Right kidney (tissue), 9 donors: Measurements from ENCODE around the gene NPFFR2.
"Not testable (repeated sequence)": the region's sequence is repeated elsewhere in the genome, so short reads cannot be mapped to it uniquely, and the experiment has no call there.

ENCODE experiments used
- DNase-seq: peaks from one replicate; pipeline ENCODE4 v3.0.0-alpha.2; 2016
- long read RNA-seq, 8 donors: transcript quantifications; one replicate each; lab custom pipeline, GENCODE V29; 2026

NPFFR2 gene
- long read RNA-seq, donor 1, partial matches to known transcripts: 0 of 2 reads
- long read RNA-seq, donor 1, other reads (novel, unspliced or antisense): 0 of 2 reads
- long read RNA-seq, donor 2: 0 reads
- long read RNA-seq, donor 3: 0 reads
- long read RNA-seq, donor 4, partial matches to known transcripts: 0 of 1 reads
- long read RNA-seq, donor 4, other reads (novel, unspliced or antisense): 0 of 1 reads
- long read RNA-seq, donor 5: 0 reads
- long read RNA-seq, donor 6: 0 reads
- long read RNA-seq, donor 7: 0 reads
- long read RNA-seq, donor 8: 0 reads

GRCh38 chr4:72031868-72032608 is at the start of gene NPFFR2:
Gene NPFFR2, plus strand, starts transcription at chr4:72032000. Its CDS starts 96,592 bp downstream, at chr4:72128592.
- DNase-seq: peak; percentile 52

- DNase-seq: no peak
Observed at GRCh38 chr4:71992571-71993312, 39.1 kb upstream of the NPFFR2 start.

GRCh38 chr4:71994559-71994958 is 37.2 kb upstream of the NPFFR2 start:
- DNase-seq: no peak

GRCh38 chr4:71995297-71995696 is 36.5 kb upstream of the NPFFR2 start:
- DNase-seq: no peak

- no peak for DNase-seq
Observed at GRCh38 chr4:72006586-72006985, 25.2 kb upstream of the NPFFR2 start.

- no peak for DNase-seq
Observed at GRCh38 chr4:72011906-72012305, 19.9 kb upstream of the NPFFR2 start.

GRCh38 chr4:72016011-72016410 is 15.8 kb upstream of the NPFFR2 start:
- no peak for DNase-seq

GRCh38 chr4:72019688-72020087 is 12.1 kb upstream of the NPFFR2 start:
- DNase-seq: no peak

GRCh38 chr4:72022553-72022952 is 9.2 kb upstream of the NPFFR2 start:
- DNase-seq: no peak

- DNase-seq: no peak
Observed at GRCh38 chr4:72055566-72055965, 23.8 kb downstream of the NPFFR2 start.

GRCh38 chr4:72063726-72064125 is 31.9 kb downstream of the NPFFR2 start:
- no peak for DNase-seq

- DNase-seq: no peak
Observed at GRCh38 chr4:72067051-72067450, 35.3 kb downstream of the NPFFR2 start.

- no peak for DNase-seq
Observed at GRCh38 chr4:72073816-72074215, 42.0 kb downstream of the NPFFR2 start.

GRCh38 chr4:72076562-72076961 is 44.8 kb downstream of the NPFFR2 start:
- no peak for DNase-seq

- no peak for DNase-seq
Observed at GRCh38 chr4:72077346-72077745, 45.5 kb downstream of the NPFFR2 start.

GRCh38 chr4:72084587-72085011 is 52.8 kb downstream of the NPFFR2 start:
- DNase-seq: no peak

- DNase-seq: not testable (repeated sequence)
Observed at GRCh38 chr4:72090606-72091005, 58.8 kb downstream of the NPFFR2 start.

- no peak for DNase-seq
Observed at GRCh38 chr4:72094059-72094797, 62.4 kb downstream of the NPFFR2 start.

GRCh38 chr4:72107456-72107855 is 75.7 kb downstream of the NPFFR2 start:
- no peak for DNase-seq

GRCh38 chr4:72109364-72109763 is 77.6 kb downstream of the NPFFR2 start:
- DNase-seq: no peak

- no peak for DNase-seq
Observed at GRCh38 chr4:72109959-72110497, 78.2 kb downstream of the NPFFR2 start.

GRCh38 chr4:72110886-72111285 is 79.1 kb downstream of the NPFFR2 start:
- DNase-seq: no peak
